Iris pigment epithelial cell (primary cell): Measurements from ENCODE around the gene ARMC7.
"Not testable (repeated sequence)": the region's sequence is repeated elsewhere in the genome, so short reads cannot be mapped to it uniquely, and the experiment has no call there.

Experiments
- DNase-seq: peaks from one replicate; pipeline ENCODE4 v3.0.0-alpha.2; 2011; ENCODE audit warnings: low read depth

Gene ARMC7

DNA sequence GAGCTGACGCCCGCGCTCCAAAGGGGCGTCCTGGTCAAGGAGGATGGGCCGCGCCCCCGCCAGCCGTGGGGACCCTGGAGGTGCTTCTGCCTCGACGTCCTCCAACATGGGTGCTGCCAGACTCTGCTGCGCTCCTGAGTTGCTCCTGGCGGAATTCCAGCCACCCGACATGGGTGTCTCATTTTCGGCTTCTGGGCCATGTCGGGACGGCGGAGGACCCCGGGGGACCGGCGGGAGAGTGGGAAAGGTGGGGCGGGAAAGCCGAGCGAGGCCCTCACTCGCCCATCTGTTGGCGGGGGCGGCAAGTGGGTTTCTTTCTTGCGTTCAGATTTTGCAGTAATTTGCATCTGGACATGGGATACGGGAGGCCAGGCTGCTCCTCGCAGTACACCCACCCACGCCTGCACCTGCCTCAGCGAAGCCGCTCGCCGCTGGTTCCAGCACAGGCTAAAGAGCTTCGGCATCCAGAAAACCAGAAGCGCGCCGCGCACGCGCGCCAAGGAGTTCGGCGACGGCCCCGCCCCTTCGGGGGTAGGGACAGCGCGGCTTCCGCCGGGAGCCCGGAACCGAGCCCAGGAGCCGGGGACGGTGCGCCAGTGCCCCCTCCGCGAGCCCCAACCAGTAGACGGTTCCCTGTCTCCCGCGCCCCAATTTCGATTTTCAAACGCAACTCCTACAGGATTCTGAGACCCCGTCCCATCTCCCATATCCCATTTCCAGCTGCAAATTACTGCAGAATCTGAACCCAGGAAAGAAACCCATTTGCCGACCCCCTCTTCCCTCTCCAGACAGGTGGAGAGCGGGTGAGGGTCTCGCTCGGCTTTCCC lies at the start of gene ARMC7:
Gene ARMC7, plus strand, starts transcription at position 563 of the 827 bp plus-strand sequence. CDS start 320 bp downstream, outside the sequence.
- DNase-seq = peak; percentile 77

DNA sequence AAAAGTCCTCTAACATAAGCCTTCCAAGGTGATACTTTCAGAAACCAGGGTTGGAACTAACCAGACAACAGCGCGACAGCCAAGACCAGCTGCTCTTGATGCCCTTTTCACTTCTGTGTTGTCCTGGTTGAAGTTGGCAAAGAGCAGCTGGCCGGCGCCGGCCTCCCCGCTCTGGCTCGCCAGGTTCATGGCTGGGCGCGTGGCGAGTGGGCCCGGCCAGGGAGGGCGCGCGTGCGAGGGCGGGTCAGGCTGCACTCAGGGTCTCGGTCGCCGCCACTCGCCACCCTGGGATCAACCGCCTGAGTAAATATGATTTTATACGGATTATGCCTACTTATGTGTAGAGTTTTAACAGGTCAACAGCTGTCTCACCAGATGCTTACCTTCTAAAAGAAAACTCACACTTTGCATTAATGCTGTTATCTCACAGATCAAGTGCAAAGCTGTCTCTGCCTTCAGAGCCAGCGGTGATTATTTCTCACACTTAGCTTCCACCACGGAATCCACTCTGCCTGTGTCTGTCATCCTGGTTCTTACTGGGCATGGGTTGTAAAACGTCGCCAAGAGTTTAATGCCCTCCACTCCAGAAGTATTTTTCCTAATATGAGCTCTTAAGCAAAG lies 49.2 kb upstream of the ARMC7 start:
- DNase-seq = no peak

DNA sequence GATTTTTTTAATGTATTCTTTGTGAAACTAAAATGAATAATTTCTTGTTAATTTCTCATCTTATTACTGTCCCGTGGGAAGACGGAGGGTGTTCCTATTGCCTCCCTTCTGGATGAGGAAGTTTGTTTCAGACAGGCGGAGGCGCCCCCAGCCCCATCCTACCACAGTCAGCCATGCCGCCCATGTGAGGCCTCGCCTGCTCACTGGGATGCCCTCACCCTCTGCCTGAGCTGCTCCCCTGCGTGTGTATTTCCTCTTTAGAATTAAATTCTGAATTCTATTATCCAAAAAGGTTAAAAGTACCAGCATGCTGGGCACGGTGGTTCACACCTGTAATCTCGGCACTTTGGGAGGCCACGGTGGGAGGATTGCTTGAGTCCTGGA lies 48.7 kb upstream of the ARMC7 start:
- DNase-seq = no peak

GRCh38 chr17:75061618-75062017 lies 48.2 kb upstream of the ARMC7 start:
- no peak for DNase-seq

DNA sequence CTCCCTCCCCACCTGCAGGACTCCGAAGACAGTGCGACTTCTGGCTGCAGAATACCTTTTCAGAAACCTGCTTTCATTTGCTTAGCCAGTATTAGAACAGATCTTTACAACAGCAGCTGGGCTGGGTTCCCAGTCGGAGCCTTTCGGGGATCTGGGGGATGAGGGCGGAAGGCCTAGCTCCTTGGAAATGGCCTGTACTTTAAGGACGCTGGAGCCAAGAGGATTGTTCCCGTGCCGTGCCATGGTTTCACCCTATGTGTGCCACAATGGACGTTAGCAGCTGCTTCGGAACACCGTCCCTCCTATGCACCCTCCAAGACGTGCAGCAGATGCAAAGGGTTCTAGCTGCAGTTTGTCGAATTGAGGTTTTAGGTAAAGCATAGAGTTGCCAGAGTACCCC lies 46.6 kb upstream of the ARMC7 start:
- DNase-seq = no peak

GRCh38 chr17:75063626-75064025 lies 46.1 kb upstream of the ARMC7 start:
- DNase-seq = no peak

GRCh38 chr17:75064040-75064439 lies 45.7 kb upstream of the ARMC7 start:
- DNase-seq = no peak

DNA sequence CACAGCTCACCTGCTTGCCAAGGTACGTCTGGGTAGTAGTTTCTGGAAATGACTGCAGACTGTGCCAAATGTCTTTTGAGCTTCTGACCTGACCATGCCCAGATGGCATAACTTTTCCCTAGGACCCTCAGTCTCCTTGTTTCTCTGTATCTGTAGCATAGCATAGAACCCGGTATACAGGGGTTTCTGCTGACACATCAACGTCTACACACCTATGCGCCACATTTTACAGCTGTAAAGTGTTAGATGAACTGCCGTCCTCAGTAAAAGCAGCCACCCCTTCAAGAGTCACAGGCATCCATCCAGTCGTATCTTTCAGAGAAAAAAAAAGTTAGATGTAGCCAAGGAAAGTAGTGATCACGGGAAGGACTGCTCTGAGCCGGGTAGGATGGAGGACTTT lies 45.3 kb upstream of the ARMC7 start:
- no peak for DNase-seq

DNA sequence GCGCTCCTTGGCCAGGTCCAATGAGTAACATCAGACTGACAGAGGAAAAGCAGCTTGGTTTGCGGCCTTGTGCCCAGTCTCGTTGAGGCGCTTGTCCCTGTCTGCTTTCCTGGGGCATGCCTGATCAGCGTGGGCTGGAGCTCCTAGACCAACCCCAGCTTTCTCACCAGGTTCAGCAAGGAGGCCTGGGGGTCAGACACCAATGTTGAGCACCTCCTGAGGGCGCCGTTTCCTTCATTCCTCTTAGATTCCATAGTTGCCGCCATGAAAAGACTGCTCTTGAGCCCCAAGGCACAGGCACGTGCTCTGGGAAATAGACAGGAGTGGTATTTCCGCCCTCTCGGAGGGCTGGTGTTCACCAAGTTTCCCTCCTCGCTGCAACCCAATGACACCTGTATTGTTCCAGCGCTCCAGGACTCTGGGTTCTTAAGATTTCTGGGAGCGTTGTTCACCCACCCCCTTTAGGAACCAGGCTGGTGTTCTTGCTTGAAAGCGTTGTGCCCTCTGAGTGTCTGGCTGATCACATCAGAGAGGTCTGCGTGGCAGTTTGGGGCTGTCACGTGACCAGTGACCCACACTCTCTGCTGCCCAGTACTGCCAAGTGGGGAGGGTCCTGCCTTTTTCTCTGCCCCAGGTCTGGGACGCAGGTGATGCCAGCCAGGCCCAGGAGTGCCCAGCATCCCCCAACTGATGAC lies 44.8 kb upstream of the ARMC7 start:
- DNase-seq = no peak

- DNase-seq = peak; percentile 57
Measured at GRCh38 chr17:75065562-75066151, 44.1 kb upstream of the ARMC7 start.

- no peak for DNase-seq
Measured at GRCh38 chr17:75067856-75068255, 41.9 kb upstream of the ARMC7 start.

- DNase-seq = no peak
Measured at GRCh38 chr17:75068750-75069149, 41.0 kb upstream of the ARMC7 start.

- no peak for DNase-seq
Measured at GRCh38 chr17:75069783-75070182, 40.0 kb upstream of the ARMC7 start.

DNA sequence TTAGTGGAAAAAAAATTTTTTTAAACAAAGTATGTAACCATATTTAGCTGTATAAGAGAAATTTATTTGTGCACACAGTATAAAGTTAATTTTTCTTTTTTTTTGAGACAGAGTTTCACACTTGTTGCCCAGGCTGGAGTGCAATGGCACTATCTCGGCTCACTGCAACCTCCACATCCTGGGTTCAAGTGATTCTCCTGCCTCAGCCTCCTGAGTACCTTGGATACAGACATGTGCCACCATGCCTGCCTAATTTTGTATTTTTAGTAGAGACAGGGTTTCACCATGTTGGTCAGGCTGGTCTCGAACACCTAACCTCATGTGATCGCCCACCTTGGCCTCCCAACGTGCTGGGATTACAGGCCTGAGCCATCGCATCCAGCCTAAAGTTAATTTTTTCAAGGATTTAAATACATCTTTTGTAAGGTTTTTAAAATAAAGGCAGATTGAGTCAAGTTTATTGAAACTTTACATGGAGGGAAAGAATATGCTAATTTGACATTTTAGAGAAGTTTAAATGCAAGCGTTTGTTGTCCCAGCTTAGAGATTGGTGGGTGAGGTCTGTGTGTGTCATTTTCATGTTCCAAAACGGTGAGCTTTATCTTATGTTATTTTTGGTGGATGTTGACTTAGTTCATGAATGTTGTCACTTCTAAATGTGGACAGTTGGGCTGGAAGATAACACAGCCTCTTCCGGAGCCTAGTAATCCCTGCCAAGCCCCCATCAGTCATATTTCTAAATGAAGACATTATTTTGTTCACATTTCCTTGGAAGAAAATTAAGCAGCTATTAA lies 38.1 kb upstream of the ARMC7 start:
- DNase-seq = not testable (repeated sequence)

DNA sequence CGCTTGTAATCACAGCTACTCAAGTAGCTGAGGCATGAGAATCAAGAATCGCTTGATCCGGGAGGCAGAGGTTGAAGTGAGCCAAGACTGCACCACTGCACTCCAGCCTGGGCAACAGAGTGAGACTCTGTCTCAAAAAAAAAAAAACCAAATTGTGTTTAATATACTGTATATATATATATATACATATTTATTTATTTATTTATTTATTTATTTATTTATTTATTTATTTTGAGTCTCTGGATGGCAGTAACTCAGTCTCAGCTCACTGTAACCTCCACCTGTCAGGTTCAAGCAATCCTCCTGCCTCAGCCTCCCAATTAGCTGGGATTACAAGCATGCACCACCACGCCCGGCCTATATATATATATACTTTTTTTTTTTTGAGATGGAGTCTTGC lies 36.9 kb upstream of the ARMC7 start:
- DNase-seq = not testable (repeated sequence)

GRCh38 chr17:75073618-75074047 lies 36.1 kb upstream of the ARMC7 start:
- DNase-seq = no peak

- DNase-seq = no peak
Measured at GRCh38 chr17:75074532-75074931, 35.2 kb upstream of the ARMC7 start.

GRCh38 chr17:75075597-75076336 lies 34.0 kb upstream of the ARMC7 start:
- no peak for DNase-seq

DNA sequence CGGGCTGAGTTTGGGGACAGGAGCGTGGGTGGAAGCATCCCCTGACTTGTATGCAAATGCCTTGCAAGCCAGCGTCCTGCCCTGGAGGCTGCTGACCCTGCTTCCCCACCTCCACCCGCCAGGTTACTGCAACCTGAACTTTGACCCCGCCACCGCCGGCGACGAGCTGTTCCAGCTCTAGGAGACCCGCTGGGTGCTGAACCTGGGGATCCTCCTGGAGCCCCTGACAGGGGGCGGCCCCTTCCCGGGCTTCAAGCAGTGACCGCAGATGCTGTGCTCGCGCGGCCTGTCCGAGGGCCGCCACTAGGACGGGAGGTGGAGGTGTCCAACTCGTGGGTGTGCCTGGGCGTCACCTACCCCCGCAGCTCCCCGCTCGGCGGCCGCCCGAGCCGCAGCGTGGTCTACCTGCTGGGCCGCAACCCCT lies 32.7 kb upstream of the ARMC7 start:
- no peak for DNase-seq

DNA sequence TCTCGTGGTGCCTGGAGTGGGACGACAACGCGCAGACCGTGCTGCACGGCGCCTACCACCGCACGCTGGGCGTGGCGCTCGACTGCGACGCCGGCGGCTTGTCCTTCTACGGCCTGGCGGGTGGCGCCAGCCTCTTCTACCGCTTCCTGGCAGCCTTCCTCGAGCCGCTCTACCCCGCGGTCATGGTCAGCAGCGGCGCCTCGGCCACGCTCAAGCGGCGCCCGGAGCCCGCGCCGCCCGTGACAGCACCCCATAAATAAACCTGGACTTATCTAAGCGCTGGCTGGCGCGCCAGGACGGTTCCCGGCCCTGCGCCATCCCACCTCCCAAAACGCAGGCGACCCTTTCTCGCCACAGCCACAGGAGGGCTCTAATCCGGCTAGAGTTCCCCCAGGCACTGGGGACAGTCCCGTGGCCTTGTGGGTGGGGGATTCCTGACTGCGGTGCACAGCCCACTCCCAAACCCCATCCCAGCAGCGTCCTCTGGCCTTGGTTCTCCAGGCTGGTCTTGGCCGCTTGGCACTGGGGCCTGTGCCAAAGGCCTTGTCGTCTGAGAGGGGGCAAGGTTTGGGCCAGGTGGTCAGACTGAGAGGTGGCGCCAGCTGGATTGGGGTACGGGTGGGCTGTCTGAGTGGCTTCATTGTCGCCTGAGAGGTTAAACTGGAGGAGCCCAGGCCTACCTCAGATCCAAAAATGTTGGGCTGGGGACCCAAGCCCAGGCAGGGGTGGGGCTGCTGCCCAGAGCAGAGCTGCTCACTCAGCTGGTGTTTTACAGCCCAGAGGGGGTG lies 32.1 kb upstream of the ARMC7 start:
- peak; percentile 38 for DNase-seq
